AG04449 (cell line): ENCODE data around the gene MAP3K21.

Experiments used
- CTCF ChIA-PET: fragments of 350-600 bp; formaldehyde crosslinking; extraction: SDS; loops from one replicate; lab custom pipeline; 2021; ENCODE audit warnings: antibody characterized with exemption; lab: Yijun Ruan, JAX
- POLR2A ChIA-PET: fragments of 400-600, 350-600 bp; formaldehyde crosslinking; extraction: SDS; loops from one replicate; lab custom pipeline; 2020; ENCODE audit warnings: antibody characterized with exemption, inconsistent platforms; lab: Yijun Ruan, JAX
- DNase-seq: peaks from one replicate; pipeline ENCODE4 v3.0.0-alpha.2; 2010; ENCODE audit warnings: low read depth, low spot score
- H3K4me3 ChIP-seq: 2 replicates; pipeline ENCODE4 v1.5.1; 2011; ENCODE audit warnings: low read depth, mild to moderate bottlenecking, control low read depth, low read length
- CTCF ChIP-seq: IDR thresholded peaks from one replicate; pipeline ENCODE4 v1.5.1; 2011; ENCODE audit warnings: mild to moderate bottlenecking, moderate library complexity, low read length, control low read depth, inconsistent platforms; ENCODE audit not compliant: insufficient read depth; ENCODE audit errors: missing control alignments

Gene MAP3K21

DNA sequence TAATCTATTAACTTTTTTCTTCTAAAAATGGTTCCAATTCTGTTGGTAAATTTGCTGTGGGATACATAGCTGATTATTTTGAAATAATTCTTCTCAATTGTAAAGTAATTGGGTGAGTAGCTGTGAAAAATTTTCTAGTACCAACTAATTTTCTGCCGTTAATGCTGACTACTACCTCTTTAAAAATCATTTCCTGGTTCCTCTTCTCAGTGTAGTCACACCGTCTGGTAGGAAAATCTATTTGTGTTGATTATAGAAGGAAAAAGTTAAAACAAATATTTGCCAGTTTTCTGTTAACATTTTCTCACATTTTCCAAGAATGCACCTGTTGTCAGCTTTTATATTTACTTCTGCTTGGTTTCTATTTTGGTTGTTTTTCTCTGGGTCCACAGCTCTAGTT, 82.0 kb downstream of the MAP3K21 start:
- no peak for TF ChIP-seq CTCF
- CTCF ChIA-PET: no interaction called here
- no peak for DNase-seq
- H3K4me3 ChIP-seq: no peak overlapping the region
- POLR2A ChIA-PET: no interaction called here

GRCh38 chr1:233410906-233411305, 83.4 kb downstream of the MAP3K21 start:
- no peak for TF ChIP-seq CTCF
- ChIA-PET POLR2A (no interaction called here), CTCF (no interaction called here)
- H3K4me3 ChIP-seq: no peak overlapping the region
- no peak for DNase-seq

DNA sequence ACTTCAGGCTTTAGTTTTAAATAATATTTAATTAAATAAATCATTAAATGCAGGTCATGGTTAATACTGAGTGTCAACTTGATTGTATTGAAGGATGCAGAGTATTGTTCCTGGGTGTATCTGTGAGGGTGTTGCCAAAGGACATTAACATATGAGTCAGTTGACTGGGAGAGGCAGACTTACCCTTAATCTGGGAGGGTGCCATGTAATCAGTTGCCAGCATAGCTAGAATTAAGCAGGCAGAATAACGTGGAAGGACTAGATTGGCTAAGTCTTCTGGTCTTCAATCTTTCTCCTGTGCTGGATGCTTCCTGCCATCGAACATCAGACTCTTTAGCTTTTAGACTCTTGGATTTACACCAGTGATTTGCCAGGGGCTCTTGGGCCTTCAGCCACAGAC, 85.3 kb downstream of the MAP3K21 start:
- TF ChIP-seq CTCF: no peak
- CTCF ChIA-PET: interaction anchor here (1.1 kb wide), 1 partner anchor 29 kb away, joined by 4 read pairs; no protein-coding TSS in a partner anchor
- H3K4me3 ChIP-seq: no peak overlapping the region
- no peak for DNase-seq
- POLR2A ChIA-PET: no interaction called here

GRCh38 chr1:233421293-233421692, 93.8 kb downstream of the MAP3K21 start:
- ChIA-PET CTCF (no interaction called here), POLR2A (no interaction called here)
- DNase-seq: no peak
- no peak overlapping the region for H3K4me3 ChIP-seq
- TF ChIP-seq CTCF: no peak

DNA sequence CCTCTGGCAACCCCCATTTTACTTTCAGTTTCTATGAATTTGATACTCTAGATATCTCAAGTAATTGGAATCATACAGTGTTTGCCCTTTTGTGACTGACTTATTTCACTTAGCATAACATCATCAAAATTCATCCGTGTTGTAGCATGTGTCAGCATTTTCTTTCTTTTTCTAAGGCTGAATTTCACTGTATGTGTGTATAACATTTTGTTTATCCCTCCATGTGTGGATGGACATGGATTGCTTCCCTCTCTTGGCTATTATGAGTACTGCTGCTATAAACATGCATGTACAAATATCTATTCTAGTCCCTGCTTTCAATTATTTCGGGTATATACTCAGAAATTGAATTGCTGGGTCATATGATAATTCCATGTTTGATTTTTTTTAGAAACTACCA, 97.3 kb downstream of the MAP3K21 start:
- no peak overlapping the region for H3K4me3 ChIP-seq
- DNase-seq: no peak
- ChIA-PET POLR2A (no interaction called here), CTCF (no interaction called here)
- TF ChIP-seq CTCF: no peak

- no peak for DNase-seq
- ChIA-PET CTCF (no interaction called here), POLR2A (no interaction called here)
- H3K4me3 ChIP-seq: no peak overlapping the region
- TF ChIP-seq CTCF: no peak
These were observed 100.4 kb downstream of the MAP3K21 start for GRCh38 chr1:233427907-233428306.
